Activated CD4-positive, alpha-beta T cell treated with anti-CD3 and anti-CD28 coated beads, Interleukin-2, amount 50 U/mL, for 48 hours (primary cell): ENCODE measurements around the gene KIF26B.

ENCODE experiments used
- DNase-seq, 2 experiments: peaks; one replicate each; pipeline ENCODE4 v3.0.0-alpha.2; 2020

KIF26B gene

DNA sequence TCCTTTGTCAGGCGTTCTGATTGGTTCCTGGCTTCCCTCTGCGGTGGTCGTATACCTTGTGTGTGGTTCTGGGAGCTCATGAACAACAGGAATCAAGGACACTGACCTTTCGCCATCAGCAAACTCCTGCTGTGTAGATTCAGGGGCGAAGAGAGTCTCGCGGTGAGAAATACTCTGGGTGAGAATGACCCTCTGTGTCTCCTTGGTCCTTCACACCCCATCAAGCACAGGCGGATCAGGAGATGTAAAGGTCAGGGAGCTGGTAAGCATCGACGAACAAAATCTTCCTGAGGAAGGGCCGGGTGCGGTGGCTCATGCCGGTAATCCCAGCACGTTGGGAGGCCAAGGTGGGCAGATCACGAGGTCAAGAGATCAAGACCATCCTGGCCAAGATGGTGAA is 207.2 kb downstream of the KIF26B start:
- DNase-seq: no peak

DNA sequence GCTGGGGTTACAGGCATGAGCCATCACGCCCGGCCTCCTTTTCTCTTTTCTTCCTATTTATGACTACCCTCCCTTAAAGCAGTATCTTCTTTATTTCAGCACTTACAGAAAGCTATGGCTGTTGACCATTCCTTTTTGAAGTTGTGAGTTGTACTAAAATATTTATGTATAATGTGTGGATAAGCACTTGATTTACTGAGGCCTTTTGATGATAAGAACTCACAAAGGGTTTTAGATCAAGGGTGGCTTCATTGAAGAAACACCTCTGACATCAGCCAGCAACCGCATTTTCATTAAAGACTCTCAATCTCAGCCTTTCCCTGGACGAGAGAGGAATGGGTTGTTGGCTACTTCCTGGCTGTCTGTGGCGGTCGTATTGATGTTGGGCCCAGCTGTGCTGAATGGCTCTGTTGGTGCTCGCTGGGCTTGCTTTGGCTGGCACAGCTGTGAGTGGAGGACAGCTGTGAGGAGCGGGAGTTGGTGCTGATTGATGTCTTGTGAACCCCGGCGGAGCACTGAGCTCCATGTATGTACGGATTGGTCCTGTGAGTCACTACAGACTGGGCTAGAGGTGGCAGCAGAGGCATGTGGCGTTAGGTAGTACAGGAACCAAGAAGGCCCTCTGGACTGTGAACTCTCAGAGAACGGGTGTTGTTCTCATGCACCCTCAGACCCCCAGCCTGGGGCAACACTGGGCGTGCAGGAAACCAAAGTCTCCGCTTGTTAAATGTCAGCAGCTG is 208.8 kb downstream of the KIF26B start:
- no peak for DNase-seq

DNA sequence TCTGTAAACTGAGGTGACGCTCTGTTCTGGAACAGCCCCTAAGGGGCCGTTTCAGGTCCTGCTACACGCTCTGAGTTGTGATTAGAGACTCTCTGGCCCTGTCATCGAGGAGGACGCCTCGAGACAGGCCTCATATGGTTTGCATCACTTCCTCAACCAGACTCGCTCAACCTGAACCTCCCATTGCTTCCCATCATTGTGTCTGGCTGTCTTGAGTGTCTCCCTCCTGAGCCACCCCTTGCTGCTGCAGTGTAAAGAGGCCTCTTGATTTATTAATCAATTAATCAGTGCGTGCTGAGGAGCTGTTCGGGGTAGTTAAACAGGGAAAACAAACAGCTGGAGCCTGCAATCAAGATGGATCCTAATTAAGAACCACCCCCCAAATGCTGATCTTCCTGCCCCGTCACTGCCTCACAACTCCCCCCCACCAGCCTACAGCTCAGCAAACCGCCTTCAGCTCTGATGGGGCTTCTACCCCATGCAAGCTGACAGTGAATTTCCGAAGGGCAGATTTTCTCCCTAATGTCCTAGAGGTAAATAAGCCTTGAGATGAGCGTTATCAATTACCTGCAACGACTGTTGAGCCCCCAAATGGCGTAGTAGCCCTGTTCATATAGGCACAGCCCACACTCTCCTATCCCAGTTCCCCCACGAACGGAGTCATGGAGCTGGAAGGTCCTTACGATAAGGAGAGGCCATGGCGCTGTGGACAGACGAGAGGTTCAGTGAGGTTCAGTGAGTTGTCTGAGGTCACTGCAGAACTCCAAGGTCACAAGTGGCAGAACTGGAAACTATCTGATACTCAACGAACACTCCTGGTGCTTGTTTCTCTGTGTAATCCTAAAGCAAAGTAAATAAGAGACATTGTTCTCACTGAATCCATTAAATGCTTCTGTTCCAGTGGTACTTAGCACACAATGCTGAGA is 210.6 kb downstream of the KIF26B start:
- DNase-seq: no peak

DNA sequence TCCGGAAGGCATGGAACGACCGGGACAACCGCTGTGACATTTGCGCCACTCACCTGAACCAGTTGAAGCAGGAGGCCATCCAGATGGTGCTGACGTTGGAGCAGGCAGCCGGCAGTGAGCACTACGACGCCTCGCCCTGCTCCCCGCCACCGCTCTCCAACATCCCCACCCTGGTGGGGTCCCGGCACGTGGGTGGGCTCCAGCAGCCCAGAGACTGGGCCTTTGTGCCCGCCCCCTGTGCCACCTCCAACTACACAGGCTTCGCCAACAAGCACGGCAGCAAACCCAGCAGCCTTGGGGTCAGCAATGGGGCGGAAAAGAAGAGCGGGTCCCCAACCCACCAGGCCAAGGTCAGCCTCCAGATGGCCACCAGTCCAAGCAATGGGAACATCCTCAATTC is 212.1 kb downstream of the KIF26B start:
- DNase-seq: no peak

DNA sequence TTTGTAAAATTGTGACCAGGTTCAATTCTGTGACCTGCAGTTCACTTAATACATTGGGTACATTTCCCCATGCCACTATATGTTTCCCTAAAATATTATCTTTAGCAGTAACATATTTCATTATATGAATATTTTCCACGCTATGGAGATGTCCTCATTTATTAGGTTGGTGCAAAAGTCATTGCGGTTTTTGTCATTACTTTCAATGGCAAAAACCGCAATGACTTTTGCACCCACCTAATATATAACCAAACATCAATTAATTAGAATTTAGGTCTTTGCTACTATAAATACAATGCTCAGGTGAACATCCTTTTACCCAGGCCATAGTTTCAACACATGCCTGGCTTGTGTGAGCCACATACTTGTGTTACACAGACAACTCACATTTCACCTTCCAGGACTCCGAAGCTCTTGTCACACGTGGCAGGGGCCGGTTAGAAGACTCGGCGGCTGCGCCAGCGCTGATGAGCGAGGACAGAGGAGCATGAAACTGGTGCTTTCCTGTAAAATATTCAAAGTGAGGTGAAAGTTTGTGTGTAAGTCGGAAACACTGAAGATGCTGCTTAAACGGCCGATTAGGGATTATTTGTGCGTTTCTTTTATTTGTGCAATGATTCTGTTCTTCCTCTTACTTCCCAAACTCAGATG is 215.5 kb downstream of the KIF26B start:
- no peak for DNase-seq

DNA sequence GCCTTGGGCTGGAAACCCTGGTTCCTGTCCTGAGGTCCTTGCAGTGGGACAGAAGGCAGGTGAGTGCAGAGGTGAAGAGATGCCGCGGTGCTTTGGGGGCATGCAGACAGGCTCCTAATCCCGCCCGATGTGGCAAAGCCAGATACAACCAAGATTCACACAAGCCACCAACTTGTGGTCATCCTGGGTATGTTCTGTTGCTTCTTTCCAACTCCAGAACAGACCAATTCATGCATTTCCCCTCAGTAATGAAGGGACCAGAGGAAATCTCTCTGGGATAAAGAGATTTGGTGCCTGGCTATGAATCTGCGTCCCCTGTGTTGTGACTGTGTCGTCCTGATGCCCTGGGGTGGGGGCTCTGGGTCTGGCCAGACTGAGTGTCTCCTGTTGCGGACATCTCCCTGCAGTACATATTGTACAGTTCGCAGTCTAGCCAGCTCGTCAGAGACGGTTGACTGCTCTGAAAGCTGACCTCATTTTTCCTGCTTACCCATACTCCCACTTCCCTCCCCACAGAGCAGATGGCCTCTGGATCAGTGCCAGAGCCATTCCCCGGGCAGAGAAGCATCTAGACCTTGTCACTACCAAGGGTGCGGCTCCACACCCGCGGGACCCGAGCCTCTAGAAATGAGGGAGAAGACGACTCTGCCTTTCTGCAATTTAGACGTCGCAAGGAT is 216.3 kb downstream of the KIF26B start:
- no peak for DNase-seq

DNA sequence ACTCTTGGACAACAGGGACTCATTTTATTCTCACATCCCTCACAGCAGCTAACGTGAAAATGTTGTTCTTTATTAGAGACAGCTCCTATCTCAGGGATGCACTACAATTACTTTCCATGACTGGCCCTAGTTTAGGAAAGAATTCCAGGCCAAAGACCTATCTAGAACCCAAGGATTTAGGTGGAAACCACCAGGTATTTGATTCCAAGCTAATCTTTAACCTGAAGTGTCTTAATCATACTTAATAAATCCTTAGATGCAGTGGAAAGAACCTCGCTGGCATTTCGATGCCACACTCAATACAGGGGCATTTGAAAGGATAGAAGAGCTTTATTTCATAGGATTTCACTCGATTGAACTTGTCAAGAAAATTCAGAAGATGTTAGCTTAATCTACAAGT is 218.3 kb downstream of the KIF26B start:
- no peak for DNase-seq

DNA sequence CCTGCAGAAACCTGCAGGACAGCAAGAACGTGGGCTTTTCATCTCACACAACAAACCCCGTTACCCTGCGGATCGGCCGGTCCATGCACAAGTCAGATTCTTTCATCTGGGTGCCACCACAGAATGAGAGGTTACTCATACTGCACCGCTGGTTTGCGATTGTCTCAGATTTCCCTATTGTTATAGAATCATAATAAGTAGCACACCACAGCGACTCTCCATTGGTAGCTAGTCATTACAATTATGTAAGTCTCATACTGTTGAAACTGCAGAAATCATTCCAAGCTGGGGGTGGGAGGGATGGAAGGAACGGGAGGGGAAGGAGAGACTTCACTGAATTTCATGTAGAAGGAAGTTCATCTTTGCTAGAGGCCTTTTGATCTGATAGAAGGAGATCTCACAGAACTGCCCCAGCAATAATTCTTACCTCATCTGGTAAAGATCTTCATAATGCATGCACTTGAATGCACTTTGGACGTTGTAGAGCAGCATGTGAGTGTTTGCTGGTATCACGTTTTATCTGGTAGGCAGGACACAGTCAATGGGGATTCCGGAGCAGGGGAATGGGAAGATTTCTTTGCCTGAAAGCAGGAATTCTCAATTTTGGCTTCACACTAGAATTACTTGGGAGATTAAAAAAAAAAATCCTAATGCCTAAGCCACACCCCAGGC is 221.1 kb downstream of the KIF26B start:
- DNase-seq: no peak

DNA sequence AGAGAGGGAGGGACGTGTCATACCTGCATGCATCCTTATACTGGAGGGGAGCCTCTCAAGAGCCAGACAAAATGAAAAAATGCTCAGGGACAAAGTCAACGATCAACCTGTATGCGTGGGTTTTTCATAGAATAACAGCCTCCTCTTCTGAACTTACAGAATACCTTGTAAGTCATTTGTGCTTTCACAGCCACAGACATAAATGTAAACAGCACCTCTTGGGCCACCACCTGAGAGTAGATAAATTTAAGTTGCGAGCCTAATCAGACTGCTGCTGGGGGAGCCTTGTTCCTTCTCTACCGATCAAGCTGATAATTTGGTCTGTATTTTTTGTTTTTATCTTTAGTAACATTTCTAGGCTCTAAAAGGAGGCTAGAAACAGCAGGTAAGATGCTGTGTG is 223.1 kb downstream of the KIF26B start:
- no peak for DNase-seq

DNA sequence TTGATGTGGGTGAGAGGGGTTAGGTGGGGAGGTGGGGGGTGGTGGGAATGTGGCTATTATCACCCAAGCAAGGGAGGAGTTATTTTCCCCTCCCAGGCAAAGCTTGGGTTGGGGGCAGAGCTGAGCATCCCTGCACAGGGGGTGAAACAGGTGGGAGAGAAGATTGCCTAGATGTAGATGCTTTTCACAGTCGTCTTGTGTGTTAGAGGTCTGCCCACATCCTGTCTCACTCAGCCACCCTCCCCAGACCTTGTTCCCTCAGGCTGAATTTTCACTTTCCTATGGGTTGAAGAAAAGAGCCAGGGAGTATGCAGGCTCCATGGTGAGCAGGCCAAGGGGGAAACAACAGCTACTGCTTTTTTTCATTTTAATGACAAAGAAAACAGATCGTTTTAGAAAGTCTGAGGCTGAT is 223.5 kb downstream of the KIF26B start:
- peak in 1 of 2 experiments; percentile 4 for DNase-seq

DNA sequence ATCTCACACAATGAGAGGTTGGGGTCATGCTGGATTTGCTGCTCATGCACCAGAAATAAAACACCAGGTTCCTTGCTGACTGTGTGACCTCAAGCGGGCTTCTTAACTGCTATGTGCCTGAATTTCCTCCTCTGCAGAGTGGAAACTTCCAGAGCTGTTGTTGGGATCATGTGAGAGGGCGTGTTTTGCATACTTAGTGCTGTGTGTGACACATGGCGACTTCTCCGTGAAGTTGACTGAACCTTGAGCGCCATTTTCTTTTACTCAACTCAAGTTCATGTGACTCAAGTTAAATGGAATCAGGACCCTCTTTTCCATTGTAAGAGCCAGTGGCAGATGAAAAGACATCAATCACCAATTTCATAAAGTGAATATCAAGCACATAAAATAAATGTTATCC is 224.0 kb downstream of the KIF26B start:
- DNase-seq: no peak

DNA sequence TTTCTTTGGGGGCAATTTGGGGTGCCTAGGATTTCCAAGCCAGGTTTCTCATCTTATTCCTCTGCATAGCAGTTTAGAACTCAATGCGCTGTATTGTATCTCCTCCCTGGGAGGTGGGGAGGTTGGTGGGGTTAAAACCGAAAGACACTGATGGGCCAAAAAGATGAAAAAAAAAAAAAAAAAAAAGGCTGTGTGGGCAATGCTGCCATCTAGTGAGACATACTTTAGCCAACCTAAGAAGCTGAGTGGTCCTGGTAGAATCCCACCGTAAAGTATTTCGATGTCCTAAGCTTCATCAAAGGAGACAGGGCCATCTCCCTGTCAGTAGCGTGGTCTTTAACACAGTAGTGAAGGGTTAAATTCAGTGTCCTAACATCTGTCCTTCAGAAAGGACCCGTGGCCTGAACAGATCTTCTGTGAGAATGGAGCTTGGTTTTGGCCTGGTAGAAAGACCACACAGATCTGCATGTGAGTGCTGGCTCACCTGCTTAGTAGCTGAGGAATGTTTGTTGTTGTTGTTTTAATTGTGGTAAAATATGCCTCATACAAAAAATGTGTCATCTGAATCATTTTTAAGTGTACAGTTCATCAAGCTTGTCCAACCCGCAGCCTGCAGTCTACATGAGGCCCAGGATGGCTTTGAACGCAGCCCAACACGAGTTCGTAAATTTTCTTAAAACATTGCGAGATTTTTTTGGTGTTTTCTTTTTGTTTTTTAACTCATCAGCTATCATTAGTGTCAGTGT is 226.2 kb downstream of the KIF26B start:
- DNase-seq: no peak

DNA sequence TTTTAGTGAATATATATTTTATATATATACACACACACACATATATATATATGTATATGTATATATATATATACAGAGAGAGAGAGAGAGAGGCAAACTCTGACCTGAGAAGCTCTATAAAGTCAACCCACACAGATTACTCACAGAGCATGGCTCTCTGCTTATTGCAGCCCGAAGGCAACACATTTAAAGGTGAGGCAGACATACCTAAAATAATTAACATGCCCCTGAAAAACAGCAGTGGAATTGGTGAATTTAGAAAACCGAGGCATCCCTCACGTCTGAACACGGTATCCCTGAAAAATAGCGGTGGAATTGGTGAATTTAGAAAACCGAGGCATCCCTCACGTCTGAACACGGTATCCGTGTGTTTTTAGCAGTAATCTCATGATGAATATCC is 228.2 kb downstream of the KIF26B start:
- DNase-seq: no peak

DNA sequence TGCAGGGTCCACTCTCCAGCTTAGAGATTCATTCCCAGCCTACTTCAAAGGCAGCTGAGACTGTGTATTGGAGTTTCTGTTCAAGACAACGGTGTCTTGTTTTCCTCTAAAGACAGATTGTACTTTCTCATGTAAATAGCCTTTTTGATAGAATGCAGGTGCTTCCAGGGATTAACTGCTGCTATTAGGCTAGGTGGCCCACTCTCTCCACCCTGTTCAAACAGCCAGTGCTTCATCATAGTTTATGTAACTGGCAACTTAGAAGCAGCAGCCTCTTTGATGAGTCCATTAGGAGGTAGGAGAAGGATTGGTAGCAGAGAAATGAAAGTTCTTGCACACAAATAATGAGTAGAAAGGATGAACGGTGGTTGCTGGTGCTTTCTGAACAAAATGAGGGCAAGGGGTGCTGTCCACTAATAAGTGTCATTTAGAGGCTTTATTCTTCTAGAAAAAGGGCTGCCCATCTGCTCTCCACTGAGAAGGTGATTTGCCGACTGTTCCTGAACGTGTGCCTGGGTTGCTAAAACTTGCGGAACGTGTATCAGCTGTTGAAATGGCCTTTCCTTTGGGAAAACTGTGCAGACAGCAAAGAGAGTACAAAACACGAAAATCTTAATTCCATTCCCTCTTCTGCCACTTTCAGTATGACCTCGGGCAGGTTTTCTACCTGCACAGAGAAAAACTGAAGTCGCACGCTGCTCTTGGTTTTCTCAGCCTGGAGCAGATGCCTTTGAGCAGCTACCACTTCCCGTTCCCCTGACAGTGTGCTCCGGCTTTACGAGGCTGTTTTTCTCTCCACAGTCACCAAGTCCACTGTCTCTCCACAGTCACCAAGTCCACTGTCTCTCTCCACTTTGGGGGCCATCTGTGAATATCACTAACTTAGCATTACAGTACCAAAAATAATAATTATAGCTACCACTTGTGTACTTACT is 228.9 kb downstream of the KIF26B start:
- no peak for DNase-seq

DNA sequence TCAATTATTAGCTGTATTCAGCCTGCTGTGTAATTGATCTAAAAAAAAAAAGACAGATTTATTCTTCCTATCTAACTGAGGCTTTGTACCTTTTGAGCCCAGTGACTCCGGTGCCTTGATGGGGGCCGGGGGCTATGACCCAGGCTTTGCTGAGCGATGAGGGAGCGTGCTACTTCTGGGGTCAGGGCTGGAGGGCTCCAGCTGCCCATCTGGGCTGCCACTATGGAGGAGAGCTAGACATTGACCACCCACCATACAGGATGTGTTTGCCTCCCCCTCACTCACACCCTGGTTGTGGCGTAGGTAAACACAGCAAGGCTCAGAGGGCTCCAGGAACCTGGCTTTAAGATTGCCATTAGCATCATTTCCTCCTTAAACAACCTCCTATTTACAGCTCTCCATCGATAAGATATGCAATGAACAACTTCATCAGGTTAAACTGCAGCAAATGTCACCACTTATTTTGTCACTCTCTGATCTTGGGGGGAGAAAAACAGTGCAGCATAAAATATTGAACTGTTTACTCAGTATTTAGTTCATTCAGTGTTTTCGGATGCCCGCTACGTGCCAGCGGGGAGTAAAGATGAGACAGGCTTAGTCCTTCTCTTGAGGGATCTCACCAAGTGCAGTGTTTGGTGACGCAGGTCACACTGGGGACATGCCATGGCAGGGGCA is 231.6 kb downstream of the KIF26B start:
- DNase-seq: no peak

DNA sequence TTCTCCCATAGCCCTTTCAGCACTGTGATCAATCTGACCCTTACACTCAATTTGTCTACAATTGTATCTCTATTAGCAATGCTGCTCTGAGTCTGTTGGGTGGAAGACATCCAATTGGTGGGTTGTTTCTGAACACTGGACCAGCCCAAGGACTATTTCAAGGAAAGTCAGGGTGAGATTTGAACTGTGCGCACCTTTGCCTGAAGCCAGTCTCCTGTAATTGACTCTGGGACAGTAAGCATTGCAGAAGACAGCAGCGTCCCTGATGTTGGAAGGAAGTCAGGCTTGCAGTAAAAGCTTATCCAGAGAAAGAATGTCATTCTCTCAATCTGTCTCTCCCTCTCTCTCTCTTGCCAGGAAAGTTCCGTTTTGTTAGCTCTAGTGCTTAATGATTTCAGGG is 233.9 kb downstream of the KIF26B start:
- DNase-seq: no peak

DNA sequence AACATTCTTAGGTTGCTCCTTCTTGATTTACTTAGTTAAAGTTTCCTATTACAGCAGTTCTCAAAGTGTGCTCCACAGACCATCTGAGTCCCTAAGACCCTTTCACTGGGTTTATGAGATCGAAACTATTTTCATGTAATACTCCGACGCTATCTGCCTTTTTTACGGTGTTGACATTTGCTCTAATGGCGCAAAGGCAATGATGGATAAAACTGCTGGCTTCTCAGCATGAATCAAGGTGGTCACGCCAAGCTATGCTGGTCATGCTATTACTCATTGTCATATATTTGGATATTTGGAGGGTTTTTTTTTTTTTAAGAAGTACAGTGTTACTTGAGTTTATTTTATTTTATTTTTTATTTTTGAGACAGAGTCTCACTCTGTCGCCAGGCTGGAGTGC is 235.1 kb downstream of the KIF26B start:
- no peak for DNase-seq

DNA sequence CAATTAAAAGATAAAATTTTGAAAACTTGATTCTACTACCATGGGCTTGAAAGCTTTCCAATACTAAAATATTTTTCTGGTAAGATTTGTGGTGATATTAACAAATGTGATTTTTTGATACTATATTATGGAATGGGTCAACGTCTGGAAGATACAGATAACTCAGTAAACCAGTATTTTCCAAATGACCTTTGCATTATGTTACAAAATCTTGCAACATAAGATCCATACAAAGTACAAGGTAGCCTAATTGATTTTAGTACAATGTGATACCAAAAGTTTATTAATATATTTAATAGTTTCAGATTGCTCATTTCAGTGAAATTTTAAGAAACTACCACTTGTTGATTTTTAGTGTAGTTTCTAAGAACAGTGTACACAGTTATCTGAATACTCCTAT is 236.2 kb downstream of the KIF26B start:
- no peak for DNase-seq

DNA sequence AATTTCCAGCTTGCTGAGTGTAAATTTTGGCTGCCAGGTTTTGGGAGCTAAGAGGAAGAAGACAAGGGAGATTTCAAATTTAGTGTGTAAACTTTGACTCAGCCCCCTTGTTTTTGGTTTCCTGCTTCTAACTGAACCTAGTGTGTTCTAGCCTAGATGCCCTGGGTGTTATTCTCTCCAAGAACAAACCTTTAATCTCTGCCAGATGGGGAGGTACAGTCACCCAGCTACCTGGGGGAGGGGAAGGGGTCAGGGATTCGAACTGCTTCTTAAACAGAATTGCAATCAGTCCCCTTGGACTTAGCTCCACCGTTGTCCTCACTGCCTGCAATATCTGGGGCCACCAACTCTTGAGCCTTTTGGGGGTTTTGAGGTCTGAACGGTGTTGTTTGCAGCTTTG is 238.9 kb downstream of the KIF26B start:
- no peak for DNase-seq

DNA sequence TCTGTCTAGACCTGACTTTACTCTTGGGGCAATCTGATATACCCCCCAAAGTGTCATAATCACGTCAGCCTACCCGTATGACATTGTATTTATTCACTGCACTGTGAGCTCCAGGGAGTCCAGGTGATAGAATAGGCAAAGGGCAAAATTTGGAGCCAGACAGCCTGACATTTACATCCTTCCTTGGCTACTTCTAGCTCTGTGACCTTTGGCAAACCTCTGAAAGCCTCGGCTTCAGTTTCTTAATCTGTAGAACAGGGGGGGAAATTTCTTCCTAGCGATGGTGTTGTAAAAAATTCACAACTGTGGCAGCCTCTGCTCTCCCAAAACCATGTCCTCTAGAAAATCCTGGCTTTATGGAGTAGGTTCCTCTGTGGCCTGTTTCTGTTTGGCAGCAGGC is 240.9 kb downstream of the KIF26B start:
- no peak for DNase-seq
